GOT3 (cell line): ENCODE measurements around the gene SSH2.
"Not testable (repeated sequence)": the region's sequence is repeated elsewhere in the genome, so short reads cannot be mapped to it uniquely, and the experiment has no call there.

Experiments used
- DNase-seq: peaks from one replicate; lab custom pipeline; 2025; ENCODE audit warnings: mixed read lengths; lab: John Stamatoyannopoulos, UW

Gene SSH2

DNA sequence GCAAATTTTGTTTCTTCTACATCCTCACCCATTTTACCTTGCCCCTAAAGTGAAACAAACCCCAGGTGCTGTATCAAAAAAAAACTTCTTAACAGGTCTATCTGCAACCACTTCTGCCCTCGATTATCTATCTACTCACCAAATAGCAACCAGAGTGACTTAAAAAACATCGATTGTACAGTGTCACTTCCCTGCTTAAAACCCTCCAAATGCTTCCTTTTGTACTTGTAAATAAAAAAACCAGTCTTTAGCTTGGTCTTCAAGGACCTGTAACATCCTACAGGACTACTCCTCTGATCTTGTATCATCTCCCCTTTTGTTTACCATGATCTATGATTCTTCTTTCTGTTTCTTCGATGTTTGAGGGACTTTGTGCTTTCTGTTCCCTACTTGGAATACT lies 224.6 kb downstream of the SSH2 start:
- DNase-seq, result no peak

DNA sequence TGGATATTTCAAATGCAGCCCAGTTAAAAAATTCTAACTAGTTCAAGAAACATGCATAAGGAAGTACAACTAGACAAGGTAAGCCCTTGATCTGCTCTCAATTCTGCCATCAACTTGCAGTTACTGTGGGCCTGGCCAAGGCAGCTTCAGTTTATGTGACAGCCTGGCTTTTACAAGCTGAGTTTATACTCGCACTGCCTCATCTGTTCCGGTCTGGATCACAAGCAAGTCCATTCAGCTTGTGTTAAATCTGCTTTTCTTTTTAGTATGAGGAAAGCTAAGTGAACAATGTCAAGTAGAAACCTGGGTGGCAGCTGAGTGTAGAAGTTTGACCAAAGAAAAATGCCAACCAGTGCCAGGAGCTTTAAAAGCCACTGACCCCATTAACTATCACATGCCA lies 230.7 kb downstream of the SSH2 start:
- no peak for DNase-seq

DNA sequence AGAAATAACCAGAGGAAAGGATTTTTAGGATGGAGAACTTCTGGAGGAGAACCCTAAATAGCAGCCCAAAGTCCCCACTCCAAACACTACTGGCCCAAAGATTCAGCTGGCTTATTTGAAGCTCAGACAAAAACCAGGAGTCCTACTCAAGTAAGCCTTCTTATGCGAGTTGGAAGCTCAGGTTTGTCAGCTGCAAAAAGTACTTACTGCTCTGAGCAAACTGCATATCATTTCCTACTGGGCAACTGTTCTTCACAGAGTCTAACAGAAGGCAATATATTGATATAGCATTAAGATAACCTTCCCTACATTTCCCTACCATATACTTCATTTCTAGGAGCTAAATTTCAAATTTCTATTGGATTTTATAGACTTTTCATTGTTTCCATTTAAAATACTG lies 231.2 kb downstream of the SSH2 start:
- DNase-seq, result no peak

DNA sequence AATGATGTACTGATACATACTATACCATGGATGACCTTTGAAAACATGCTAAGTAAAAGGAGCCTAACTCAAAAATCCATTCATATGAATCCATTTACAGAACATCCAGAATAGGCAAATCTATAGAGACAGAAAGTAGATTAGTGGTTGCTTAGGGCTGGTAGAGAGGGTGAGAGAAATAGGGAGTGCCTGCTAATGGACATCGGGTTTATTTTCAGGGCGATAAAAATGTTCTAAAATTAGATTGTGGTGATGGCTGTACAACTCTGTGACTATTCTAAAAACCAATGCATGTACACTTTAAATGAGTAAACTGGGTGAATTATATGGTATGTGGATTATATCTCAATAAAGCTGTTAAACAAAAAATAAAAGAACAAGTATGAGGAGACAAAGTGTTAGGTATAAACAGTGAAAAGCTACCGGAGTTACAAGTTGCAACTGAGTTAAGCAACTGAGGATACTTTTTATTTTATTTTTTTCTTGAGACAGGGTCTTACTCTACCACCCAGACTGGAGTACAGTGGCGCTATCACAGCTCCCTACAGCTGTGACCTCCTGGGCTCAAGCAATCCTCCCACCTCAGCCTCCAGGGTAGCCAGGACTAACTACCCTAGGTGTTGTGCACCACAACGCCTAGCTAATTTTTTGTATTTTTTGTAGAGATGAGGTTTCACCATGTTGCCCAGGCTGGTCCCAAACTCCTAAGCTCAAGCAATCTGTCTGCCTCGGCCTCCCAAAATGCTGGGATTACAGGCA lies 231.8 kb downstream of the SSH2 start:
- no peak for DNase-seq

DNA sequence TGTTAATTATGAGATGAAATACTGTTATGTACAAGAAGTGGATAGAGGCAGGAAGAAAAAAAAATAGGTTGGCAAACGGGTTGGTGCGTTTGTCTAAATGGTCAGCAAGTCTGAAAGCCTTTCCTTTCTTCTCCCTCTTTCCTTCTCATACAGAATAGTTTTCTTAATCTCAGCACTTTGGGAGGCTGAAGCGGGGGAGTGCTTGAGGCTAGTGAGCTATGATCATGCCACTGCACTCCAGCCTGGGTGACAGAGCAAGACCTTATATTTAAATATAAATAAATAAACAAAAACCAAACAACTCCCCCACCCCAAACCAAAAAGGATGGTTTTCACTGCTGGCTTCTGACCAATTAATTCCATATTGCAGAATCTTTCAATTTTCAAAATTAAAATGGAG lies 232.7 kb downstream of the SSH2 start:
- DNase-seq, result no peak

DNA sequence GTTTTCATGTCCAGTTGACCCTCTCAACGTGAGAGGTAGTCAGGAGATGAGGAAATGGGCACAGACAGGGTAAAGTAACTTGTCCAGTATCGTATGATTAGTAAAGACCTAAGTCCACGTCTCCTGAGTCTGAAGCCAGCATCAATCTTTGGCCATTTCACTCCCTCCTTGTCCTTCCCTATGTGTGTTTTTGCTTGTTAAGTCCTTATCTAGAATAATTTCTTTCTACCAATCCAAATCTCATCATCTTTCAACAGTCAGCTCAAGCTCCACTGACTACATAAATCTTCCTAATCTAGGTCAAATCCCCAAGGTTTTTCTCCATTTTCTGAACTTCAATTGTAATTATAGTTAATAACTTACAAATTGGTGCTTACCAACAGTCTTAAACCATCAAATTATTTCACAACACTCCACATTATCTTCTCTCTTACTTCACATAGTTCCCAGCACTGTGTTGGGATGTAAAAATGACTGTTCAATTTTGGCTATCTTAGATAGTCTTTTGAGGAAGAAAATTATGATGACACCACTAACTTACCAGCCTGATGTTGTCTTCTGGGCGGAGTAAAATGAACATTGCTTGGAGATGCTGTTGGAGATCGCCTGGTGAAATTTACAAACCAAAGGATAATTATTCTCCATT lies 235.0 kb downstream of the SSH2 start:
- no peak for DNase-seq

DNA sequence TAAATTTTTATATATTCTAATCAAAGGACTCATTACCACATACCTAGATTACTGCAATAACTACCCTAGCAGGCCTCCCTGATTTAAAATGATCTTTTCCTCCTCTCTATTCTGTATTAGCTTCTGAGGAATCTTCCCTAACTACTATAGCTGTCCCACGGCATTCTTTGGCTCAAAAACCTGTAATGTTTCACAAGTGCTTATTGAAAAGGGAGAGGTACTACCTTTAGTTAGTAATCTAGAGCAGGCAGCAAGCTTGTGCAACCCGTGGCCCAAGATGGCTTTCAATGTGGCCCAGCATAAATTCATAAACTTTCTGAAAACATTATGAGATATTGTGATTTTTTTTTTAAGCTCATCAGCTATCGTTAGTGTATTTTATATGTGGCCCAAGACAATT lies 236.3 kb downstream of the SSH2 start:
- DNase-seq, result no peak

DNA sequence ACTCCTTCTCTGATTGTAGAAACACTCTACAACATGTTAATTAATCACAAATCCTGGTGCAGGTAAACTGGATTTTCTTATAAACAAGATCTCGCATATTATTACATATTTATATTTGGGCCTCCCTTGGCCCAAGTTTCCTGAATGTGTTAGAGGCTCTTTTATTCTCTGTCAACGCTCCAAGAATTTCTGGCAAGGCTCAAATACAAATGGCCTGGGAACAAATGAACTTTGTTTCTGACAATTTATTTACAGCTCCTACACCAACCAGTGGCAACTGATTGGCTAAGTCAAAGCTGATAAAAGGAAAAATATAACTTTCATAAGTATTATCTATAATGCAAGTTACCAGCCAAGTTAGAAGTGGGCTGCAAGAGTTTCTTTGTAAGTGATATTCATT lies 242.4 kb downstream of the SSH2 start:
- no peak for DNase-seq

DNA sequence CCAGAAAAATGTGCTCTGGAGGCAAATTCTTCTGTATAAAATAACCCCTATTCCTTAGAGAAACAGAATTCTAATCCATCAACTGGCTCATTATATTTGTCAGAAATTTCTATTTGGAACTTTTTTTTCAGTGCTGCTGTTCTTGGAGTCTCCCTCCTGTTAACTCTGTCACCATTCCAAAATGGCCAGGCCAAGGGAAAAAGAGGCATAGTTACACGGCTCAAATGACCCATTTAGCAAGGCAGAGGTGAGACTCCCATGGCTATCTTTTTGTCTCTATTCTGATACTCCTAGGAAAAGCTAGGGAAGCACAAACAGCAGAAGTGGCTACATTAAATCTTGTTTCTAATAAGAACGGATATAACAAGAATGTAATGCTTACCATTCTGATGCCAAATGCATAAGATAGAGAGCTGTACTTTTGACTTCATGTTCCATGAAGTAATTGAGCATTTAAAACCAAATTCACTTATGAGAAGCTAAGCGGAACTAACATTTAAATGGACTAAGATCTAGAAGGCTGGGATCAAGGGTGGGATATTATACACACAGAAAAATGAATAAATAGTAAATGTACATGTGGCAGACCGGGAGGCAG lies 242.9 kb downstream of the SSH2 start:
- no peak for DNase-seq

DNA sequence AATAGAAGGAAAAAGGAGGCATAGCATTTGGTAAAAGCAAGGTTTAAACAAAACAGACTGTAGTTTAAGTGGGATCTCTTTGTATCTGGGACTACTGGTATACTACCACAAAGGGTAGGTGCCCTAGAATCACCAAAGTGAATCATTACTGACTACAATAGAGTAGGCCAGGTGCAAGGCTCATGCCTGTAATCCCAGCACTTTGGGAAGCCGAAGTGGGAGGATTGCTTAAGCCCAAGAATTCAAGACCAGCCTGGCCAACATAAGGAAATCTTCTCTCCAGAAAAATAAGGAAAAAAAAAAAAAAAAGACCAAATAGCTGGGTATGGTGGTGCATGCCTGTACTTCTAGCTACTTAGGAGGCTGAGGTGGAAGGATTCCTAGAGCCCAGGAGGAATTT lies 246.5 kb downstream of the SSH2 start:
- DNase-seq, result no peak

DNA sequence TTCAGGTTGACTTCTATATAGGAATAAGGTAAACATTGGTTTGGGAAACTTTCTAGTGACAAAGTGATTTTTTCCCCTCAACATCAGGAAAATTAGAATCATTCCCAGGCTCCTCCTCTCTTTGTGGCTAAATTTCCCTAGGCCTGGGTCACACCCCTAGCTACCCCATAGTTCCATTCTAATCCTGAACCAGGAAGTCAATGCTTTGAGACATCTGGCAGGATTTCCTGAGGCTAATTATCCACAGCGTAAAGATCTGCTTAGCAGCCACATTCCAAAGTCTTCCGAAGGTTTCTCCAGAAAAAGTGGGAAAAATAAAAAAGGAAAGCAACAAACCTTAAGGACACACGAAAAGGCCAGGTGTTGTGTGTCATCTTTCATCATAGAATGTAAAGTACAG lies 247.0 kb downstream of the SSH2 start:
- no peak for DNase-seq

DNA sequence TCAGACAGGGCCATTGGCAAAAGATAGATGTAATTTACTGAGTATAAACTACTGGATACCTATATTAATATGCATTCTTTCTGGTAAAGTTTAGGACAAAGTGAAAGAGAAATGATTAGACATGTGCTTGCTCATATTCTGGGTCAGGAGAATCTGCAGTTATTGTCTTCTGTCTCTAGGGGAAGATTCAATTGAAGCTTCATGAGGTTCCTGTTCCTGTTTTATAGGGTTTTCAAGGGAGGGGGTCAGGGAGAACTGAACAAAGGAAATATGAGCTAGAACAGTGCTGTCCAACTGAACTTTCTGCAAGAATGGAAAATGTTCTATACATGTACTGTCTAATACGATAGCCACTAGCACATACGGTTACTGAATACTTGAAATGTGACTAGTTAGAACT lies 248.0 kb downstream of the SSH2 start:
- no peak for DNase-seq

DNA sequence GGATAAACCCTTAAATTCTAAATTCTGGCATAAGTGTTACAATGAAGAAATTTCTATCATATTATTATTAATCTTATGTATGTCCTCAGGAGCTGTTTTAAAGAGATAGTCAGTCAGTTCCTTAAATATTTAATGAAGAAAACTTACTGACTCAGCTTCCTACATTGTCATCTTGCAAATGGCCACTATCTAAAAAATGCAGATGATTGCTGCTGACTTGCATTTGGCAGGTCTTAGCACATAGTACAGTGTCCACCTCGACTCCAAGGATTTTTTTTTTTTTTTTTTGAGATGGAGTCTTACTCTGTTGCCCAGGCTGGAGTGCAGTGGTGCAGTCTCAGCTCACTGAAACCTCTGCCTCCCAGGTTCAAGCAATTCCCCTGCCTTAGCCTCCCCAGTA lies 252.2 kb downstream of the SSH2 start:
- no peak for DNase-seq

DNA sequence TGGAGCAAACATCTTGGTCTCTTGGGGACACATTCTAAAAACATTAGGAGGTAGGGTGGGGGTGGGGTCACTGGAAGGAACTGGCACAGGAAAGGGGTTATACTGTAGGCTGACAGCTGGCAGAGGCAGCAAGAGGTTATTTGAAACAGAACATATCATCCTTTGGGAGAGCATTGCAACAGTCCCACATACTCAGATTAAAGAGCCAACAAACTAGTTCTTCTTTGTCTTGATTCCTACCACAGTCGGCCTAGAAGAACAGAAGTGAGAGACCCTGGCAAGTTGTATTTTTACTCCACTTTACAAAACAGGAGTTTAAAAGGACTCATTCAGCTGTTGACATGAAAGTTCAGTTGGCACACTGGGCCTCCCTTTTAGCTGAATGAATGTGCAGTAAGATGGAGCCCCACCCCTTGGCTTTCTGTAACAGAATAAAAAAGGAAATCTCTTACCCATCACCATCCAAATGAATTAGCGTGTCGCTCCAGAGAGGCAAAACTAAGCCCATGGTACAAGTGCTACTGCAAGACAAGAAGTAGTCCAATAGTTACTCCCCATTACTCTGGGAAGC lies 252.7 kb downstream of the SSH2 start:
- no peak for DNase-seq

DNA sequence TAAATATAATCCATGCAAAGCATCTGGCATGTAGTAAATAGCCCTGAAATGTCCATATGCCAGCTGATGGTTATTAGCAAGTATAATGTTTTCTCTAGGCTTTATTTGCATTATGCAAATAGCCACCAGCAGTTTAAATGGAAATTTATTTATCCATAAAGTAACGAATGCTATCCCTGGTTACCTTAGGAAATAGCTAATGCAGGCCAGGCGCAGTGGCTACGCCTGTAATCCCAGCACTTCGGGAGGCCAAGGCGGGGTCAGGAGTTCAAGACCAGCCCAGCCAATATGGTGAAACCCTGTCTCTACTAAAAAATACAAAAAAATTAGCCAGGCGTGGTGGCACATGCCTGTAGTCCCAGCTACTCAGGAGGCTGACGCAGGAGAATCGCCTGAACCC lies 254.1 kb downstream of the SSH2 start:
- DNase-seq, result not testable (repeated sequence)

DNA sequence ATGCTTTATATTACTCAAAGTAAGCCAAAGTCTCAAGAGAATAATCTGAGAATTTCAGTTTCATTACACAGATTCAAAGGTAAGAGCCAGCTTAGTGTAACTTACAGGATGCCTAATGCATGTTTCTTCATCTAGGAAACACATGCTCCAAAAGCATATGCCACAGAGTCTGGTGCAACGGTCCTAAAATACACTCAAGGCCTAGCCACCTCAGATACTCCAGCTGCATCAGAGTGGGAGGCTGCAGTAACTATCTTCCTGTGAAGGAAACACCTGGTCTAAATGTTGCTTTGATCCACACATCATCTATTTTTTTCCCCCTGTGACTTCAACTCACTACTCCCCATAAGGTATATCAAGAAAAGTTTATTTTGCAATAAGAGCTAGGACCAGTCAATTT lies 255.7 kb downstream of the SSH2 start:
- no peak for DNase-seq

DNA sequence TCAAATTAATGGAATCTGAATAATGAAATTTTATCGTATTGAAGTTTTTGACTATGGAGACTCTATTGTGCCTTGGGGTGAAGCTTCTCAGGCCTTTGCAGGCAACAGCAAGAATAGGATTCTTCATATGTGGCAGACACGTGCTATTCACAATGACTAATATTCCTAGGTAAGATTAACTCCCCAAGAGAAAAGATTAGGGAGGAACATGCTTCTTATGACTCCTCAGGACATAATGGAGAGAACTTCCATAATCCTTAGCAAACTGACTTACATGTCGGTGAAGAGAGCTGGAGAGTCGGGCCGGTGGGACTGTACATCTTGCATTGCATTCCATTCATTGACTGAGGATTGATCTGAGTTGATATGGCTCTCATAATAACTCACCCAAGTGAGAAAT lies 258.4 kb downstream of the SSH2 start:
- no peak for DNase-seq

DNA sequence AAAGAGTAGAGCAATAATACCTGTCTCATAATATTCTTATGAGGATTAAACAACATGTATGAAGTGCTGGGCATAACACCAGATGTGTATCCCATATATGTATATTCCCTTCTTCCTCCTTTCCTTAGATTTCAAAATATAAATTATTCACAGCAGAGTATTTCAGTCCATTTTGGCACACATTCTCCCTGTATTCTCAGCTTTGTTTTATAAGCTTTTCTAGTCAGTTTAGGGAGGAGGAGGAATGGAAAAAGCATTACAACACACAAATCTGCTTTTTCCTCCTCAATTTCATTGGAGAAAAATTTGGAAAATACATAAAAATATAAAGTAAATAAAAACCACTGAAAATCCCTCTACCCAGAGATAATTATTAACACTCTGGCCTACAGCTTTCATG lies 260.8 kb downstream of the SSH2 start:
- DNase-seq, result no peak

DNA sequence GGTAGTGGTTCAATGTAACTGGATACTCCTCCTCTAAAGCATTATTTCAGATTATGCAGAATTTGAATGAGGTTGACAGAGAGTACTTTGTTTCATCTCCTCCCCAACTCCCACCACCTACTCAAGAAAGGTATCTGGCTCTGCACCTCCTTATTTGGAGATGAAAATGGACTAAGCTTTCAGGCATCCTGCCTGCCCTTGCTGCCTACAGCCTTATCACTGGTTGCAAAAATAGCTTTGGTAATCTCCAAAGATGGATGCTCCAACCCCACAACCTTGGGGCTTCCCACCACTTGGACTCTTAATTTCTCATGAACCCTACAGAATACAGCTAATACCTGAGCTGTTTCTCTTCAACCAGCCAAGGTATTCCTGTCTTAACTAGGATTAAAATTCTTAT lies 262.1 kb downstream of the SSH2 start:
- no peak for DNase-seq

DNA sequence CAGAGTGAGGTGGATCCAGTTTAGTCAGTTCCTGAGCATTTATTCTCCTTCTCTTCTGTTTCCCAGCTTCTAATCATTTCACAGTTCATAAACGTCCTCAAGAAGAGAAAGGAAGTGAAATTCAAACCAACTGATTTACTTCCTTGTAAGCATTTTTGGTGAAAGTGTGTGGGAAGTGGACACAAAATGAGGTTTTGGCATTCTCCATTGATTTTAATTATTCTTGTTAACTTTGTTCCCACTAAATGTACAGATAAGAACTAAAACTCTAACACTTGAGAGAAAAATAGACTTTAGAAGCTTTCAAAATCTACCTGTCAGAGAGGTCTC lies 264.6 kb downstream of the SSH2 start:
- no peak for DNase-seq

DNA sequence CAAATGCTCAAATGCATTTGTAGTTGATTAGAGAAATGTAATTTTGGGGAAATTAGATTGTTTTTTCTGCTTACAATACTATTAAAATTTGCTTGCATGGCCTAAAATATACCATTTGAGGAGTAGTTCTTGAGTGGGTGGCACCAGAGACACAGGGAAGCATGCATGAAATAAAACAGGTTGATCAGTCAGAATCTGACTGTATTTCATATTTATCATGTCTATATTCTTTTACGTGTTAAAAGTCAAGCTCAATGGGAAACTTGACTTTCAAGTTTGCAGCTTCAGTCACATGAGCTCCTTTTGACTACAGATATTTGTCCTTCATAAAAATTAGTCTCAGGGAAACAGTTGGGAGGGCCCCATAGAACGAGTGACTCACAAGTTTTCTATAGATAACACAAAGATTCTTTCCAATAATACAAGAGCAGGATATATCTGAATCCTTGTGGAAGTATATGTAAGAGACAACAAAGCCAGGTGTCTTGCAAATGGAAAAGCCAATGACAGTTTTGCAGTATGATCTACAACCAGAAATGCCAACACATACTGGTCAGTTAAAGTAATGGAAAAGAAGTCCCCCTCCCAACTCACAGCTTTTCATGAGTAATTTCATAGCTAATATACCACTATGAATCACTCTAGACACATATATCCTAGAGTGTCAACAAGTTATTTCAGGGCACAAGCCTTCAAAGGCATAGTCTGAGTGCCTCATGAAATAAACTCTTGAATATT lies 265.1 kb downstream of the SSH2 start:
- no peak for DNase-seq

DNA sequence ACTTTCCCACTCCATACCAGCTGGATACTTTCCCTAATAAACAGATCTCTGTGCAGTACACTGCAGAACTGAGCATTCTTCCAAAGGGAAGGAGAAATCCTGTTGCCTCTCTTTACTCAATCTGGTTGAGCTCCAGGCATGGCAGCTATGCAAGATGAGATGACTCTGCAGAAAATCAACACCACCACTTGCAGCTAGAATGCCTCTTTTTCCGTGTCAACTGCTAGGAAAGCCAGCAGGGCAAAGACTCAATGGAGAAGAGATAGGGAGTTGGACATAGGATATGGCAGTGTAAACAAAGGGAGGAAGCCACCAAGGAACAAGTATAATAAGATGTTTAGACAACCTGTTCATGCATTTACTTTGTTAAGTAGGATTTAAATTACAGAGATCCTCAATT lies 266.9 kb downstream of the SSH2 start:
- no peak for DNase-seq

DNA sequence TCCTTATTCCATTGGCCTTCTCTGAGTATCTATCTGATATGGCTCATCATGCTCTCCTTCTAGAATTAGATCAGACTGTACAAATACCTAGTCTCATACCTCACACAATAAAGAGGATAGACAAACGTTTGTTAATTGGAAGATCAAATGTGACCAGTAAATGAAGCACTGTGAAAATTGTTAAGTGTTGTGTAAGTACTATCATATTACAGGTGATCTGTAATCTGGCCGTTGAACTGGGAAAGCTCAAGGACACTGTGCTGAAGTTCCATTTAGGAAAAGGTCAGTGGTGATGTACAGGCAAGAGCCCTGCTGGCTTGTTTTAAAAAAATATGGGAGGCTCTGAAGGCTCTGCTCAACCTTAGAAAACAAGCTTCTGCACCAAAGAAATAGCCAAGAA lies 268.8 kb downstream of the SSH2 start:
- DNase-seq, result no peak
